Tibial nerve (tissue), 4 donors: Measurements from ENCODE around the gene SCIMP.
"Not testable (repeated sequence)": the region's sequence is repeated elsewhere in the genome, so short reads cannot be mapped to it uniquely, and the experiment has no call there.

Experiments
- EP300 ChIP-seq, 2 donors: sonication (generic); formaldehyde crosslinking; IDR thresholded peaks; one replicate each; pipeline ENCODE4 v1.6.1; 2017; ENCODE audit warnings: antibody characterized with exemption in 2 of 2, mild to moderate bottlenecking in 1 of 2
- POLR2A ChIP-seq, 2 donors: fragments of 450-650 bp; IDR thresholded peaks; one replicate each; pipeline ENCODE4 v1.6.1; 2017; ENCODE audit warnings: antibody characterized with exemption in 2 of 2, mild to moderate bottlenecking in 2 of 2, moderate library complexity in 2 of 2
- TF ChIP-seq, protein P1 (sequence below), 5 experiments: fragments of 200-600 bp in 3 of 5; fragments of 450-650 bp in 2 of 5; sonication (generic) in 3 of 5; IDR thresholded peaks; one replicate each; pipeline ENCODE4 v1.5.1; 2016 to 2019; ENCODE audit warnings: antibody characterized with exemption in 5 of 5, mild to moderate bottlenecking in 3 of 5, moderate library complexity in 2 of 5

DNA sequence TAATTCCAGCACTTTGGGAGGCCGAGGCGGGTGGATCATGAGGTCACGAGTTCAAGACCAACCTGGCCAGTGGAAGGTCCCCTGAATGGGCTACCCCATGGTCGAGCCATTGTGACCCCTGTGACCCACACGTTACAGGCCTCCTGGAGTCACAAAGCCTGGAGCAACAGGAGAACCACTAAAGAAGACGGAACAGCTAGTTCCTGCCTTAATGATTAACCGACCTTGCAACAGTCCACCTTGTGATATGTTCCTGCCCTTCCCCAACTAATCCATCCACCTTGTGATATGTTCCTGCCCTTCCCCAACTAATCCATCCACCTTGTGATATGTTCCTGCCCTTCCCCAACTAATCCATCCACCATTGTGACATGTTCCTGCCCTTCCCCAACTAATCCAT, 5.1 kb upstream of the SCIMP start:
- TF ChIP-seq, protein P1, sequence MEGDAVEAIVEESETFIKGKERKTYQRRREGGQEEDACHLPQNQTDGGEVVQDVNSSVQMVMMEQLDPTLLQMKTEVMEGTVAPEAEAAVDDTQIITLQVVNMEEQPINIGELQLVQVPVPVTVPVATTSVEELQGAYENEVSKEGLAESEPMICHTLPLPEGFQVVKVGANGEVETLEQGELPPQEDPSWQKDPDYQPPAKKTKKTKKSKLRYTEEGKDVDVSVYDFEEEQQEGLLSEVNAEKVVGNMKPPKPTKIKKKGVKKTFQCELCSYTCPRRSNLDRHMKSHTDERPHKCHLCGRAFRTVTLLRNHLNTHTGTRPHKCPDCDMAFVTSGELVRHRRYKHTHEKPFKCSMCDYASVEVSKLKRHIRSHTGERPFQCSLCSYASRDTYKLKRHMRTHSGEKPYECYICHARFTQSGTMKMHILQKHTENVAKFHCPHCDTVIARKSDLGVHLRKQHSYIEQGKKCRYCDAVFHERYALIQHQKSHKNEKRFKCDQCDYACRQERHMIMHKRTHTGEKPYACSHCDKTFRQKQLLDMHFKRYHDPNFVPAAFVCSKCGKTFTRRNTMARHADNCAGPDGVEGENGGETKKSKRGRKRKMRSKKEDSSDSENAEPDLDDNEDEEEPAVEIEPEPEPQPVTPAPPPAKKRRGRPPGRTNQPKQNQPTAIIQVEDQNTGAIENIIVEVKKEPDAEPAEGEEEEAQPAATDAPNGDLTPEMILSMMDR (IDR thresholded peaks at IDR 0.05), result not testable (repeated sequence)
- TF ChIP-seq POLR2A, EP300 (IDR thresholded peaks at IDR 0.05): not testable (repeated sequence)
